GM20431 (cell line): ENCODE results near the gene DGKD.

Source experiments
- in situ Hi-C: fragments of 300-500 bp; cut with MseI, MboI; formaldehyde crosslinking; loops from one replicate; pipeline ENCODE4 v1.15.0; 2020; ENCODE audit warnings: low sequenced_read_pairs; ENCODE audit not compliant: unreplicated experiment

DGKD gene

DNA sequence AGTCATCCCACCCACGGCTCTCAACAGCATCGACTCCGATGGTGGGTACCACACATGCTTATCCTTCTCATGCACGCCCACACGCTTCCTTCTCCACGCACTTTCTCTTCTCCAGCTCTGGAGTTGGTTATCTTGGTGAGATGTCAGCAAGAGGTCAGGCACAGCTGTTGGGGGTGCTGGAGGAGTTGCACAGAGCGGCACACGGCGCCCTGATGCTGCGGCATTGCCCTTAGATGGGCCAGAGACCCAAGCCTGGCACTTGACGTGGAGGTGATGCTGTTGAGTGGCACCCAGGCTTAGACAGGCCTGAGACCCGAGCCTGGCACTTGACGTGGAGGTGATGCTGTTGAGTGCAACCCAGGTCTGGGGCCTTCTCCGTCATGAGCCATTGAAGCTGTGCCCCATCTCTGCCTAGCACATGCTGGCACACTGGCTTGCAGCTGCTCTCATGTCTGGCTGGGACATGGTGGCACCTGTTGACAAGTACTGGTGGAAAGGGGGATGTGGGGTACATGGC, 83.2 kb downstream of the DGKD start:
- in situ Hi-C loops = no loop called here

GRCh38 chr2:233438573-233439147, 84.4 kb downstream of the DGKD start:
- in situ Hi-C loops = no loop called here

DNA sequence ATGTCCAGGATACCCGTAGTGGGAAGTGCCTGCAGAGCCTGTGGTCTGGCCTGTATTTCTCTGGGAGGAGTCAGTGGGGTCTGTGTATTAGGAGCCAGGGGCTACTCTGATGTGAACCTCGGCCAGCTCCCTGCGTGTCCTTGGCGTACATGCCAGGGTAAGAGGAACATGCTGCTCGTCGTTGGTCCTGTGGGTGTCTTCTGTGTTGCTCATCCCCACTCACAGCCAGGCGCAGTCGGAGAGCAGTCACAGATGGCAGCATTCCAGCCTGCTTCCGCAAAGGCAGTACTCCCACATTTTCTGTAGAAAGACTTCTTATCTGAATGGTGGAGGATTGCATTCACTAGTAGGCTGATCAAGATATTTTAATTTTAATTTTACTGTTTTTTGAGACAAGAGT, 84.9 kb downstream of the DGKD start:
- in situ Hi-C loops = no loop called here

GRCh38 chr2:233440314-233440713, 86.0 kb downstream of the DGKD start:
- in situ Hi-C loops = no loop called here

DNA sequence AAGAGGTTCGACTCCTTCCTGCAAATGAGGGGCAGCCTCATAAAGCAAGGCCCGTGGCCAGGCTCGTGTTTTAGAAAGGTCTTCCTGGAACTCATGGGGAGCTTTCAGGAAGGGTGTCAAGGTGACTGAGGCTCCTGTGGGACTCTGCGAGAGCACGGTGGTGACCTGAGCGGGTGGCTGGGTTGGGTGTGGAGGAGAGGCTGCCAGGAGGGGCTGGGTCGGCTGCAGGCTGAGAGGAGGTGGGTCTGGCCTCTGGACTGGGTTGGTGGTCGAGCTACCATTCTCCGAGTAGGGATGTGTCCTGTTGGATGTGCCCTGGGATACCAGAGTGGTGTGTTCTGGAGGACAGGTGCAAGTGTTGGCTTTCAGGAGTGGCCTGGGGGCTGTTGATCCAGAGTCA, 86.4 kb downstream of the DGKD start:
- in situ Hi-C loops = no loop called here

GRCh38 chr2:233441161-233442027, 87.1 kb downstream of the DGKD start:
- in situ Hi-C loops = no loop called here

DNA sequence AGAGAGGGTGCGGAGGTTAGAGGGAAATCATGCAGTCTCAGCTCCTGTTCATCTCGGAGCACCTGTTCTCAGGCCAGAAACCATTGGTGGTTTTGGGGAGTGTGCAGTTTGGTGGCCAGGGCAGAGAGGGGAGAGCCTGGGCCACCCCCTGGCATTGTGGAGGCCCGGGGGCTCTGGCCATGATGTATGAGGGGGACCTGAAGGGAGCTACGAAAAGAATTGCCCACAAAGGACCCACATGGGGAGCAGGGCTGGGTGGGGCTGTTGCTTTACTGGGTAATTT, 87.7 kb downstream of the DGKD start:
- in situ Hi-C loops = no loop called here

GRCh38 chr2:233443511-233444183, 89.4 kb downstream of the DGKD start:
- in situ Hi-C loops = no loop called here

GRCh38 chr2:233444501-233444900, 90.2 kb downstream of the DGKD start:
- in situ Hi-C loops = no loop called here

DNA sequence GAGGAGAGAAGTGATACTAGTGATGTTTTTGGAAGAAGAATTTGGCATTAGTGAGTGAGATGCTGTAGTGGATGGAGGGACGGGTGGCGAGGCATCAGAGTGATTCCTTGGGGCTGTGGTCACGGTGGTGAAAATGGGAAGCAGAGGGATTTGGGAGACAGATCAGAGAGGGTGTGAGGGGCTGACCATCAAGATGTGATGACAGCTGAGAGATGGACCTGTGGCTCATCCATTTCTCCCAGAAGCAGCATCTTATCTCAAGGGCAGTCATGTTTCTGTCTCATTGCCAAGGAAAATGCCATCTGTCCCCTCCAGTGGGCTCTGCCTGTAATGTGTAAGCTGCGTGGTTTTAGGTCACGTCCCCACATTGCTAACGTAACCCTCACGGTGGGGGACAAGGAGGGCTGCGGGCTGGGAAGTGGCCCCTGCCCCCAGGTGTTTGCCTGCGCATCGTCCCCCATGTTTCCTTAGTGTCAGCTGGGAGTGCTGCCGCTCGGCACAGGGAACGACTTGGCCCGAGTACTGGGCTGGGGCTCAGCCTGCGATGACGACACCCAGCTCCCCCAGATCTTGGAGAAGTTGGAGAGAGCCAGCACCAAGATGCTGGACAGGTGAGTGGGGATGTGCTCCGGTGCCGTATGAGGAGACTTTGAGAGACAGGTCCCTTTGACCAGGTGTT, 91.0 kb downstream of the DGKD start:
- in situ Hi-C loops = no loop called here

DNA sequence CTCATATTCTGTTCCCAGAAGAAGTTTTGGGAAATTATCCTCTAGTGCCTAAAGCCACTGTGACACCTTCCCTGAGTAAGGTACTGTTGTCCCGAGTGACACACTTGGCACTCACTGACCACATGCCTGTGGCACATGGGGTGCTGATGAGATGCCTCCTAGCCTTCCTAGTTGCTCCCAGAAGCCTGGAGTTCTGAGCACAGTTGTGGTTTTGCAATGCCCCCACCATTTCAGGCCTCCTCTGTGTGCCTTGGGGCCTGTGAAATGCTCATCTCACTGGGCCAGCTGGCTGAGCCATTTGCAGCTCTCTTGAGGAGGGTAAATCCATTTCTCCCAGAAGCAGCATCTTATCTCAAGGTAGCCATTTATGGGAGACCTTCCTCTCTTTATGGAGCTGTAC, 91.8 kb downstream of the DGKD start:
- in situ Hi-C loops = no loop called here

- in situ Hi-C loops = no loop called here
Observed at GRCh38 chr2:233446606-233447305, 92.5 kb downstream of the DGKD start.

GRCh38 chr2:233447506-233448219, 93.4 kb downstream of the DGKD start:
- in situ Hi-C loops = no loop called here

DNA sequence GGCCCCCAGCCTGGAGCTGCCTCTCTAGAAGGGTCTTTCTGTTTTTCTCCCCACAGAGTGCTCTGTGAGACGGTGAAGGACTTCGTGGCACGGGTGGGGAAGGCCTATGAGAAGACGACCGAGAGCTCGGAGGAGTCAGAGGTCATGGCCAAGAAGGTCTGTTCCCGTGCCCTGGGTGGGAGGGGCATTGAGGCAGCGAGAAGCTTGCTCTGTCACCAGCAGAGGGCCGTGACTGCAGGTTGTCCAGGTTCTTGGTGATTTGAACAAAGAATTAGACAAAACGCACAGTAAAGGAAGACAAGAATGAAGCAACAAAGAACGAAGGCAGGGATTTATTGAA, 93.9 kb downstream of the DGKD start:
- in situ Hi-C loops = no loop called here

GRCh38 chr2:233448575-233448974, 94.3 kb downstream of the DGKD start:
- in situ Hi-C loops = no loop called here

- in situ Hi-C loops = no loop called here
Observed at GRCh38 chr2:233449081-233449901, 95.0 kb downstream of the DGKD start.

- in situ Hi-C loops = loop anchor here (25.0 kb wide), 1 partner anchor 262 kb away; the partner anchor contains the start of genes UGT1A4 and UGT1A5
Observed at GRCh38 chr2:233449921-233450863, 95.9 kb downstream of the DGKD start.
